Effector memory CD8-positive, alpha-beta T cell (primary cell): ENCODE data around the gene ELF1.

Source experiments
- ATAC-seq: fragments of 150-1000 bp; cut with Tn5 transposase; replicated peaks from 2 replicates; pipeline ENCODE4 v1.10.0; 2021; ENCODE audit warnings: mild to moderate bottlenecking, moderate library complexity
- DNase-seq, 3 experiments: peaks; one replicate each; pipeline ENCODE4 v3.0.0; 2021
- H3K27ac Mint-ChIP-seq, 2 donors: one replicate each; pipeline ENCODE4 v1.8.0; 2022; ENCODE audit warnings: mild to moderate bottlenecking in 2 of 2, mixed read lengths in 2 of 2, moderate library complexity in 2 of 2
- H3K27me3 Mint-ChIP-seq, 2 donors: one replicate each; pipeline ENCODE4 v1.8.0; 2022; ENCODE audit warnings: mixed read lengths in 2 of 2
- H3K36me3 Mint-ChIP-seq: one replicate; pipeline ENCODE4 v1.8.0; 2022; ENCODE audit warnings: mild to moderate bottlenecking, moderate library complexity, mixed read lengths; ENCODE audit not compliant: insufficient read depth
- H3K4me1 Mint-ChIP-seq, 2 donors: one replicate each; pipeline ENCODE4 v1.8.0; 2022; ENCODE audit warnings: low read depth in 2 of 2, mixed read lengths in 2 of 2
- H3K4me3 Mint-ChIP-seq, 2 donors: one replicate each; pipeline ENCODE4 v1.8.0; 2022; ENCODE audit warnings: mild to moderate bottlenecking in 2 of 2, mixed read lengths in 2 of 2, moderate library complexity in 2 of 2
- H3K9me3 Mint-ChIP-seq, 2 donors: one replicate each; pipeline ENCODE4 v1.8.0; 2022; ENCODE audit warnings: mixed read lengths in 2 of 2
- total RNA-seq, 9 experiments: gene quantifications; one replicate each; lab custom pipeline; 2026; lab: John Stamatoyannopoulos, UW

The ELF1 gene
- 105 to 444 (median 235) reads per million in 9 experiments for total RNA-seq

GRCh38 chr13:41019011-41019487 is at the start of gene ELF1:
Gene ELF1, minus strand, starts transcription at chr13:41019316. Its CDS starts 37,262 bp downstream, at chr13:40982054.
- peak; percentile 91 for ATAC-seq
- Mint-ChIP-seq H3K36me3 (peaks cover 24% of the 10 kb centered on the region), H3K27ac (peak within 1 kb of the TSS; percentile 94 to 99), H3K27me3 (no peaks in the 10 kb centered on the region), H3K4me1 (peaks cover 21 to 39% of the 10 kb centered on the region in 2 donors), H3K9me3 (no peaks in the 10 kb centered on the region), H3K4me3 (peak within 1 kb of the TSS; percentile 89 to 99)
- DNase-seq = peak; percentile 47 to 51 (median 47)

GRCh38 chr13:41065078-41065477 is 46.0 kb upstream of the ELF1 start:
- no peak overlapping the region for H3K27ac Mint-ChIP-seq
- H3K27me3 Mint-ChIP-seq = no peaks in the 10 kb centered on the region
- peaks cover 58% of the 10 kb centered on the region for H3K36me3 Mint-ChIP-seq
- ATAC-seq (no peak), DNase-seq (no peak)
- H3K4me1 Mint-ChIP-seq = peaks cover 8 to 9% of the 10 kb centered on the region in 2 donors
- H3K4me3 Mint-ChIP-seq = no peak overlapping the region
- H3K9me3 Mint-ChIP-seq = no peaks in the 10 kb centered on the region

- Mint-ChIP-seq H3K4me1 (peaks cover 12 to 14% of the 10 kb centered on the region in 2 donors), H3K27me3 (no peaks in the 10 kb centered on the region), H3K9me3 (no peaks in the 10 kb centered on the region), H3K36me3 (peaks cover 60% of the 10 kb centered on the region), H3K27ac (no peak overlapping the region), H3K4me3 (no peak overlapping the region)
- no peak for DNase-seq
- no peak for ATAC-seq
Measured at GRCh38 chr13:41064493-41064892, 45.4 kb upstream of the ELF1 start.

DNA sequence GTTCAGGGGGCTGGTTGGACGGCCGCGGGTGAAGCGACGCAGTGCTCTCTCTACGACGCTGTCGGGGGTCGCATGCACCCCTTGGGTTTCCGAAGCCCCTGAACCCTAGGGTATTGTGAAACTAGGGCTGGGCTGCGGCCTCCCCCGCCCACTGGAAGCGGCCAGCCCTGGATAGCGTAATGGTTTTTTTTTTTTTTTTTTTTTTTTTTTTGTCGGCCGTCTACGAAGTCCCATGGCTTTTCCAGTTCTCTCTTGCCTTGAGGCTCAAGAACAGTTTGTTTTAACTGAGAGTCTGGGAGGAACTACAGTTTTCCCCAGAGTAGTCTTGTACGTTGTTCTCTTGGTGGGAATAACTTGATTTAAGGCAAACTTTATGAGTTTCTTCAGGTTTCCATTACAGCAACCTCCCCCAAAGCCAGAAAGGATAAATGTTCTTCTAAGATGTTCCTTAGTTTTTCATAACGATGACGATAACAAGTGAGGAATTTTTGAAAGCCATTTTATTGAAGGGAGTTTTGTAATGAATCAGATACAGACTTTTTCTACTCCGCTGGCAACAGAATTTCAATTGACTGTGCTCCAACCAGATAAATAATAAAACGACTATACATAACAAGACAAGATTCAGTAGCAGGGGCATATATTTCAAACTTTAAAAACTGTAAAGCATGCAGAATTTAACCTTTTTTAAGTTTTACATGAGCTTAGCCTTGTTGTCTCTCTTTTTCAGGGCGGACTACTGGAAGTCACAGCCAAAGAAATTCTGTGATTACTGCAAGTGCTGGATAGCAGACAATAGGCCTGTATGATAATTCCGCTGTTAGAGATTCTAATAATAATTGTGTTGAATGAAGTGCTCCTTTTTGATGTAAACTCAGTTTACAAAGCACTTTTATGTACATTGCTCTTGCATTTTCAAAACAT is 43.1 kb upstream of the ELF1 start:
- no peak for DNase-seq
- Mint-ChIP-seq H3K4me1 (peaks cover 23 to 29% of the 10 kb centered on the region in 2 donors), H3K27ac (peak overlapping the region; percentile 99 to 100), H3K27me3 (no peaks in the 10 kb centered on the region), H3K4me3 (peak overlapping the region; percentile 99 to 100), H3K36me3 (peaks cover 44% of the 10 kb centered on the region), H3K9me3 (no peaks in the 10 kb centered on the region)
- ATAC-seq = peak; percentile 14

GRCh38 chr13:41061075-41061913 is 42.2 kb upstream of the ELF1 start, which contains the start of gene WBP4:
Gene WBP4, plus strand, starts transcription at chr13:41061509. Its CDS starts 165 bp downstream, at chr13:41061674.
- Mint-ChIP-seq H3K27ac (peak within 1 kb of the TSS; percentile 99 to 100), H3K27me3 (no peaks in the 10 kb centered on the region), H3K36me3 (peaks cover 37% of the 10 kb centered on the region), H3K4me3 (peak within 1 kb of the TSS; percentile 99 to 100), H3K9me3 (no peaks in the 10 kb centered on the region), H3K4me1 (peaks cover 27 to 34% of the 10 kb centered on the region in 2 donors)
- ATAC-seq = peak; percentile 70
- DNase-seq = peak; percentile 79 to 89 (median 81)

DNA sequence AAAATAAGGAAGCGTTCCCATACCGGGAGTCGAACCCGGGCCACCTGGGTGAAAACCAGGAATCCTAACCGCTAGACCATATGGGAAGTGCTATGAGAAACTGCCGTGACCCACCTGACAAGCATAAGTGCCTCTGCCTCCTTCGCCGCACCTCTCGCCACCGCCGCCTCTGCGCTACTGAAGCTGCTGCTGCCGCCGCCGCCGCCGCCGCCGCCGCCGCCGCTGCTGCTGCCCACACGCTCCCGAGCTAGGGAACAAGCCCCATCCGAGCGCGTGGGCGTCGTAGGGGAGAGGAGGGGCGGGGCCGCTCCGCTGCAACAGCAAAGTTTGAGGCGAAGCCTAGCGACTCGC is 41.6 kb upstream of the ELF1 start:
- peaks cover 27 to 40% of the 10 kb centered on the region in 2 donors for H3K4me1 Mint-ChIP-seq
- H3K4me3 Mint-ChIP-seq = peak overlapping the region; percentile 99 to 100
- H3K27ac Mint-ChIP-seq = peak overlapping the region; percentile 99 to 100
- H3K27me3 Mint-ChIP-seq = no peaks in the 10 kb centered on the region
- no peaks in the 10 kb centered on the region for H3K9me3 Mint-ChIP-seq
- ATAC-seq (peak; percentile 69), DNase-seq (peak; percentile 77 to 81 (median 81))
- H3K36me3 Mint-ChIP-seq = peaks cover 32% of the 10 kb centered on the region

DNA sequence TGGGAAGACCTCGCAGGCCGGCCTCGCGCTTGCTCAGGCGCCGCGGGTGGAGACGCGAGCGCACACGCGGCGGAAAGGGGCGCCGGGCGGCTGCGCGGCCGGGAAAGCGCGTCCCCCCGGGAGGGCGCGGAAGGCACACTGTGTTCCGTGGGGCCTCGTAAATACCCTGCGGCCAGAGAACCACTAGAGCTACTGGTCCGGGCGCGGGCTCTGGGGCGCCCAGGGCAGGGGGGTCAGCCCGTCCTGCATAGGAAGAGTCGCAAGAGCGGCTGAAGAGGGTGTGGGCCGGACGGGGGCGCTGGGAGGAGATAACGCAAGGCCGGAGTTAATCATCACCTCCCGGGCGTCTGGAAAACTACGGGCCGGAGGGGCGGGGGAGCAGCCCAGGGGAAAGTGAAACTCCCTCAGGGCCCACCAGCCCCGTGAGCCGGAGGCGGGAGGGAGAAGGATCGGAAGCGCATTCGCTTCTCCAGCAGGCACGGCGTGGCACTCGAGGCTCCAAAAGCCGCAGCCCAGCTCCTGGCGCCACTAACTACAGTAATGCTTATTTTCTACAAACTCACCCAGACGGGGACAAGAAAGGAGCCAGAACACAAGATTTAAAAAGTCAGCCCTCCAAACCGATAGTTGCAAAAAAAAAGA is 41.1 kb upstream of the ELF1 start:
- Mint-ChIP-seq H3K36me3 (peaks cover 32% of the 10 kb centered on the region), H3K9me3 (no peaks in the 10 kb centered on the region), H3K27me3 (no peaks in the 10 kb centered on the region), H3K27ac (peak overlapping the region; percentile 99 to 100), H3K4me3 (peak overlapping the region; percentile 99 to 100), H3K4me1 (peaks cover 29 to 43% of the 10 kb centered on the region in 2 donors)
- DNase-seq = peak; percentile 38 to 48 (median 40)
- ATAC-seq = peak; percentile 22

- Mint-ChIP-seq H3K27me3 (no peaks in the 10 kb centered on the region), H3K36me3 (peaks cover 32% of the 10 kb centered on the region), H3K4me1 (peaks cover 34 to 49% of the 10 kb centered on the region in 2 donors), H3K27ac (peak overlapping the region; percentile 99 to 100), H3K4me3 (peak overlapping the region; percentile 99 to 100), H3K9me3 (no peaks in the 10 kb centered on the region)
- ATAC-seq (no peak), DNase-seq (no peak)
Measured at GRCh38 chr13:41059456-41060081, 40.5 kb upstream of the ELF1 start.

GRCh38 chr13:41058295-41059070 is 39.4 kb upstream of the ELF1 start:
- Mint-ChIP-seq H3K27me3 (no peaks in the 10 kb centered on the region), H3K27ac (peak overlapping the region in 1 of 2 donors; percentile 99), H3K36me3 (peaks cover 32% of the 10 kb centered on the region), H3K9me3 (no peaks in the 10 kb centered on the region), H3K4me3 (peak overlapping the region; percentile 99 to 100), H3K4me1 (peaks cover 34 to 52% of the 10 kb centered on the region in 2 donors)
- ATAC-seq (no peak), DNase-seq (no peak)

GRCh38 chr13:41056826-41057711 is 38.0 kb upstream of the ELF1 start:
- peaks cover 30% of the 10 kb centered on the region for H3K36me3 Mint-ChIP-seq
- DNase-seq (no peak), ATAC-seq (no peak)
- H3K4me3 Mint-ChIP-seq = no peak overlapping the region
- no peaks in the 10 kb centered on the region for H3K27me3 Mint-ChIP-seq
- H3K9me3 Mint-ChIP-seq = no peaks in the 10 kb centered on the region
- no peak overlapping the region for H3K27ac Mint-ChIP-seq
- H3K4me1 Mint-ChIP-seq = peaks cover 31 to 48% of the 10 kb centered on the region in 2 donors

- no peak for ATAC-seq
- Mint-ChIP-seq H3K36me3 (peaks cover 24% of the 10 kb centered on the region), H3K27me3 (no peaks in the 10 kb centered on the region), H3K4me1 (peaks cover 30 to 45% of the 10 kb centered on the region in 2 donors), H3K27ac (no peak overlapping the region), H3K4me3 (no peak overlapping the region), H3K9me3 (no peaks in the 10 kb centered on the region)
- no peak for DNase-seq
Measured at GRCh38 chr13:41056194-41056593, 37.1 kb upstream of the ELF1 start.
